ENCODE results near the gene HMGCR.

DNA sequence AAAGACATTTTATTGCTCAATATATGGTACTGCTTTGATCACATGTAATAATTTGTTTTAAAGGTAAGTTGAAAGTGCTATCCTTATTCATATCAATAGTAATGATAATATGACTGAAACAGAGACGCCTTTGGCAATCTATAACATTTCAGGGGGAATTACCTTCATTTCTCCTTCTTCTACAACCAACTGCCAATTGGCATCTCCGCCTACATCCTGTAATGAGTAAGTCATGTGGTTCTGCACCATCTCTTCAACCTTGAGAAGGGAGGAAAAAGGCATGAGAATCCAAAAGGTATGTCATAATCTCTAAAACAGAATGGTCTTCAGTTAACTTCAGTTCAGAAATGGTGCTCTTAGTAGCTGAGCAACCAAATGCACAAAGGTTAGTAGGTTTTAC lies 52.4 kb downstream of the HMGCR start:
- TF ChIP-seq HMG20B (CRISPR knock-in tag; IDR thresholded peaks at IDR 0.05) (no peak), FOSL1 (tag; conservative IDR thresholded peaks at IDR 0.05) (no peak), ZNF780A (CRISPR knock-in tag; IDR thresholded peaks at IDR 0.05) (no peak), SP1 (CRISPR knock-in tag; IDR thresholded peaks at IDR 0.05) (no peak), ZC3H8 (IDR thresholded peaks at IDR 0.05) (no peak), ZEB2 (IDR thresholded peaks at IDR 0.05) (no peak), SIN3A (IDR thresholded peaks at IDR 0.05; ENCODE audit: borderline replicate concordance in 2 of 2, control insufficient read depth in 1 of 2, low read depth in 2 of 2, low read length in 2 of 2) (no peak), EZH2 (IDR thresholded peaks at IDR 0.05; ENCODE audit: borderline replicate concordance, low read depth, low read length) (no peak), MTA1 (IDR thresholded peaks at IDR 0.05; ENCODE audit: borderline replicate concordance) (no peak), GABPA (tag; conservative IDR thresholded peaks at IDR 0.05; ENCODE audit: low read depth) (no peak)
- TF ChIP-seq, protein P1, sequence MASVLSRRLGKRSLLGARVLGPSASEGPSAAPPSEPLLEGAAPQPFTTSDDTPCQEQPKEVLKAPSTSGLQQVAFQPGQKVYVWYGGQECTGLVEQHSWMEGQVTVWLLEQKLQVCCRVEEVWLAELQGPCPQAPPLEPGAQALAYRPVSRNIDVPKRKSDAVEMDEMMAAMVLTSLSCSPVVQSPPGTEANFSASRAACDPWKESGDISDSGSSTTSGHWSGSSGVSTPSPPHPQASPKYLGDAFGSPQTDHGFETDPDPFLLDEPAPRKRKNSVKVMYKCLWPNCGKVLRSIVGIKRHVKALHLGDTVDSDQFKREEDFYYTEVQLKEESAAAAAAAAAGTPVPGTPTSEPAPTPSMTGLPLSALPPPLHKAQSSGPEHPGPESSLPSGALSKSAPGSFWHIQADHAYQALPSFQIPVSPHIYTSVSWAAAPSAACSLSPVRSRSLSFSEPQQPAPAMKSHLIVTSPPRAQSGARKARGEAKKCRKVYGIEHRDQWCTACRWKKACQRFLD (CRISPR knock-in tag; IDR thresholded peaks at IDR 0.05) = no peak
- TF ChIP-seq, protein P2, sequence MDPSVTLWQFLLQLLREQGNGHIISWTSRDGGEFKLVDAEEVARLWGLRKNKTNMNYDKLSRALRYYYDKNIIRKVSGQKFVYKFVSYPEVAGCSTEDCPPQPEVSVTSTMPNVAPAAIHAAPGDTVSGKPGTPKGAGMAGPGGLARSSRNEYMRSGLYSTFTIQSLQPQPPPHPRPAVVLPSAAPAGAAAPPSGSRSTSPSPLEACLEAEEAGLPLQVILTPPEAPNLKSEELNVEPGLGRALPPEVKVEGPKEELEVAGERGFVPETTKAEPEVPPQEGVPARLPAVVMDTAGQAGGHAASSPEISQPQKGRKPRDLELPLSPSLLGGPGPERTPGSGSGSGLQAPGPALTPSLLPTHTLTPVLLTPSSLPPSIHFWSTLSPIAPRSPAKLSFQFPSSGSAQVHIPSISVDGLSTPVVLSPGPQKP (CRISPR knock-in tag; IDR thresholded peaks at IDR 0.05) = no peak
- TF ChIP-seq, protein P3, sequence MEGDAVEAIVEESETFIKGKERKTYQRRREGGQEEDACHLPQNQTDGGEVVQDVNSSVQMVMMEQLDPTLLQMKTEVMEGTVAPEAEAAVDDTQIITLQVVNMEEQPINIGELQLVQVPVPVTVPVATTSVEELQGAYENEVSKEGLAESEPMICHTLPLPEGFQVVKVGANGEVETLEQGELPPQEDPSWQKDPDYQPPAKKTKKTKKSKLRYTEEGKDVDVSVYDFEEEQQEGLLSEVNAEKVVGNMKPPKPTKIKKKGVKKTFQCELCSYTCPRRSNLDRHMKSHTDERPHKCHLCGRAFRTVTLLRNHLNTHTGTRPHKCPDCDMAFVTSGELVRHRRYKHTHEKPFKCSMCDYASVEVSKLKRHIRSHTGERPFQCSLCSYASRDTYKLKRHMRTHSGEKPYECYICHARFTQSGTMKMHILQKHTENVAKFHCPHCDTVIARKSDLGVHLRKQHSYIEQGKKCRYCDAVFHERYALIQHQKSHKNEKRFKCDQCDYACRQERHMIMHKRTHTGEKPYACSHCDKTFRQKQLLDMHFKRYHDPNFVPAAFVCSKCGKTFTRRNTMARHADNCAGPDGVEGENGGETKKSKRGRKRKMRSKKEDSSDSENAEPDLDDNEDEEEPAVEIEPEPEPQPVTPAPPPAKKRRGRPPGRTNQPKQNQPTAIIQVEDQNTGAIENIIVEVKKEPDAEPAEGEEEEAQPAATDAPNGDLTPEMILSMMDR (IDR thresholded peaks at IDR 0.05 in 2 of 3, conservative IDR thresholded peaks at IDR 0.05 in 1 of 3; ENCODE audit: insufficient read depth in 2 of 3, low read depth in 1 of 3, low read length in 3 of 3) = no peak

Data from K562 (cell line).